ENCODE results near the gene FMR1.
A peak's percentile ranks its signal among the peaks of the same experiment; 100 is the strongest.

Gene FMR1

DNA sequence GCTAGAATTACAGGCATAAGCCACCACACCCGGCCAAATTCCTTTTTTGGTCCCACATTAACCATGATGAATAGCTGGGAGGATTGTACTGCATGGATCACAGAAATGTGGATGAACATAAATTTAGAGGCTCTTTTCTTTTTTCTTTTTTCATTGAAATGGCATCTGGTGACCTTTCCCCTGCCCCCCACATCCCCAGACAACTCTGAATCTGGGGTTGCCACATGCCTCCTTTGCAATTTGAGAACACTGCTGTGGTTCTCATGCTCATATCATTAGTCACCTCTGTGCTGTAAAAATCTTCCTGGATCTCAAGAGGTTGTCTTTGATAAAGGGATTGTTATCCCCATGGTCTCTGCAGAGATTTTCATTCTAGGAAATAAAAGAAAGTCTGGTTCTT lies 46.6 kb downstream of the FMR1 start:
- Histone ChIP-seq H3K4me3 (ENCODE audit: low read depth, low read length) (no peak overlapping the region), H3K27me3 (replicated peaks) (no peaks in the 10 kb centered on the region), H3K27ac (no peak overlapping the region), H3K36me3 (replicated peaks) (no peaks in the 10 kb centered on the region)
- TF ChIP-seq, protein P1, sequence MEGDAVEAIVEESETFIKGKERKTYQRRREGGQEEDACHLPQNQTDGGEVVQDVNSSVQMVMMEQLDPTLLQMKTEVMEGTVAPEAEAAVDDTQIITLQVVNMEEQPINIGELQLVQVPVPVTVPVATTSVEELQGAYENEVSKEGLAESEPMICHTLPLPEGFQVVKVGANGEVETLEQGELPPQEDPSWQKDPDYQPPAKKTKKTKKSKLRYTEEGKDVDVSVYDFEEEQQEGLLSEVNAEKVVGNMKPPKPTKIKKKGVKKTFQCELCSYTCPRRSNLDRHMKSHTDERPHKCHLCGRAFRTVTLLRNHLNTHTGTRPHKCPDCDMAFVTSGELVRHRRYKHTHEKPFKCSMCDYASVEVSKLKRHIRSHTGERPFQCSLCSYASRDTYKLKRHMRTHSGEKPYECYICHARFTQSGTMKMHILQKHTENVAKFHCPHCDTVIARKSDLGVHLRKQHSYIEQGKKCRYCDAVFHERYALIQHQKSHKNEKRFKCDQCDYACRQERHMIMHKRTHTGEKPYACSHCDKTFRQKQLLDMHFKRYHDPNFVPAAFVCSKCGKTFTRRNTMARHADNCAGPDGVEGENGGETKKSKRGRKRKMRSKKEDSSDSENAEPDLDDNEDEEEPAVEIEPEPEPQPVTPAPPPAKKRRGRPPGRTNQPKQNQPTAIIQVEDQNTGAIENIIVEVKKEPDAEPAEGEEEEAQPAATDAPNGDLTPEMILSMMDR (IDR thresholded peaks at IDR 0.05; ENCODE audit: low read depth, low read length, missing control alignments) = no peak
- in situ Hi-C loops (cut with HindIII; ENCODE audit: low pct_ligation_motif_present, low sequenced_read_pairs) = no loop called here
- DNase-seq = peak; percentile 9

DNA sequence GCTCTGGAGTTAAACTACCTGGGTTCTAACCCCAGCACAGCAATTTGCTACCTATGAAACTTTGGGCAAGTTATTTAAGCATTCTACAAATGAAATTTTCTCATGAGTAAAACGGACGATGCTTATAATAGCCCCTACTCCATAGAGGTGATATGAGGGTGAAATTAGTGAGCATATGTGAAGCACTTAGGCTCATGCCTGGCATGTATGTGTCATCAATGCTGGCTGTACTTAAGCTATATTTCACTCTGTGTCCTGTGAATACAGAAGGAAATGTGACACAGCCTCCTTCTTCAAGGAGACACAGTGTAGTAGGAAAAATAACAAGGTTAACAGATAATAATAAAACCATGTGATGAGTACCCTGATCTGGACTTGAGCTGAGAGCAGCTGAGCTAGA lies 49.0 kb downstream of the FMR1 start:
- in situ Hi-C loops (cut with HindIII; ENCODE audit: low pct_ligation_motif_present, low sequenced_read_pairs) = no loop called here
- no peaks in the 10 kb centered on the region for H3K27me3 ChIP-seq (replicated peaks)
- no peak overlapping the region for H3K27ac ChIP-seq
- H3K4me3 ChIP-seq (ENCODE audit: low read depth, low read length) = no peak overlapping the region
- no peak for DNase-seq
- no peaks in the 10 kb centered on the region for H3K36me3 ChIP-seq (replicated peaks)
- TF ChIP-seq, protein P1 (IDR thresholded peaks at IDR 0.05; ENCODE audit: low read depth, low read length, missing control alignments) = no peak

DNA sequence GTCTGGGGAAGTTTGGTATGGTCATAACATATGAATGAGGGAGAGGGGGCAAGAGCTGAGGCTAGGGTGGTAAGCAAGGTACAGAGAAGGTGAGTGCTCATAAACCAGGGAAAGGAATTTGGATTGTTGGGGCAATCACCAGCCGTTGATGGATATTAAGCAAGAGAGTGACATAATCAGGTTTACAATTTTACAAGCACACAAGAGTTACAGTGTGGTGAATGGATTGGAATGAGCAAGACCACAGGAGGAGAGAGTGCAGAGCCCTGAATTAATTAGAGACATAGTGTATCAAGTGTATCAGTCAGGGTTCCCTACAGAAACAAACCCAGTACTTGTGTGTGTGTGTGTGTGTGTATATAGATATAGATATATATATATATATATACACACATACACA lies 50.8 kb downstream of the FMR1 start:
- no peak for DNase-seq
- Histone ChIP-seq H3K27ac (no peak overlapping the region), H3K36me3 (replicated peaks) (no peaks in the 10 kb centered on the region), H3K27me3 (replicated peaks) (no peaks in the 10 kb centered on the region), H3K4me3 (ENCODE audit: low read depth, low read length) (no peak overlapping the region)
- in situ Hi-C loops (cut with HindIII; ENCODE audit: low pct_ligation_motif_present, low sequenced_read_pairs) = no loop called here
- TF ChIP-seq, protein P1 (IDR thresholded peaks at IDR 0.05; ENCODE audit: low read depth, low read length, missing control alignments) = no peak

DNA sequence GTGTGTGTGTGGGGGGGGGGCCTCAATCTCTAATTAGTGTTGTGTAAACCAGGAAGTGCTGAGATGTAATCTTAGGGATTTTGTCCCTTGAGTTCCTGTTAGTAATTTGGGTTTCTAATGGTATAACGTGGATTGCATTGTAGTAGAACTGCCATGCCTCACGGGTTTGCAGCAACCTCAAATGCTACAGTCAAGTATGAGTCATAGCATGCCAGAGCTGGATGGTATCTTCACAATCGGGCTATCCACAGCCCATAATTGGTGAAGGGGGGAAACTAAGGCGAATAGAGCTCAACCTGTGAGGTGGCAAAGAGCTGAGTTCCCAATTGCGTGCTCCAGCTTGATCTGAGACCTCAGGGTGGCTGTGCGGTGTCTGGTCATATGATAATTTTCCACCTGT lies 67.2 kb downstream of the FMR1 start:
- DNase-seq = no peak
- Histone ChIP-seq H3K27ac (no peak overlapping the region), H3K27me3 (replicated peaks) (no peaks in the 10 kb centered on the region), H3K36me3 (replicated peaks) (no peaks in the 10 kb centered on the region), H3K4me3 (ENCODE audit: low read depth, low read length) (no peak overlapping the region)
- TF ChIP-seq, protein P1 (IDR thresholded peaks at IDR 0.05; ENCODE audit: low read depth, low read length, missing control alignments) = no peak
- in situ Hi-C loops (cut with HindIII; ENCODE audit: low pct_ligation_motif_present, low sequenced_read_pairs) = no loop called here

DNA sequence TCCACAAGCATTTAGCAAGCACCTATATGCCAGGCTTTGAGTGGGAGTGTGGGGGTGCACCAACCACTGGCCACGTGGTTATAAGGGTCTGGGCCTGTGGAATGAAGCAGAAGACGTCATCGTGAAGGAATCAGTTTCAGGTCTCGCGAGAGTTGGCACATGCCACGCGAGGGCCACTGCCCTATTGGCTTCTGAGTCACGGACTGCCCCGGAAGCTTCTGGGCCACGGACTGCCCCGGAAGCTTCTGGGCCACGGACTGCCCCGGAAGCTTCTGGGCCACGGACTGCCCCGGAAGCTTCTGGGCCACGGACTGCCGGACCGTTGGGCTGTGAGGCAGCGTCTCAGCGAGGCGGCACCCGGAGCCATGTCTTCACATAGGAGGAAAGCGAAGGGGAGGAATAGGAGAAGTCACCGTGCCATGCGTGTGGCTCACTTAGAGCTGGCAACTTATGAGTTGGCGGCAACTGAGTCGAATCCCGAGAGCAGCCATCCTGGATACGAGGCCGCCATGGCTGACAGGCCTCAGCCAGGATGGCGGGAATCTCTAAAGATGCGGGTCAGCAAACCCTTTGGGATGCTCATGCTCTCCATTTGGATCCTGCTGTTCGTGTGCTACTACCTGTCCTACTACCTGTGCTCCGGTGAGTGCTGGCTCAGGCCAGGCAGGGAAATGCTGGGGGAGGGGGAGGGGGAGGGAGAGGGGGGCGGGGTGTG lies 69.5 kb downstream of the FMR1 start, which contains the start of gene FMR1NB:
FMR1NB (plus strand) TSS at position 300 of the 715 bp plus-strand sequence; CDS start at position 366, 66 bp downstream.
- DNase-seq = no peak
- Histone ChIP-seq H3K4me3 (ENCODE audit: low read depth, low read length) (no peak within 1 kb of the TSS), H3K27me3 (replicated peaks) (no peaks in the 10 kb centered on the region), H3K36me3 (replicated peaks) (no peaks in the 10 kb centered on the region), H3K27ac (no peak within 1 kb of the TSS)
- TF ChIP-seq, protein P1 (IDR thresholded peaks at IDR 0.05; ENCODE audit: low read depth, low read length, missing control alignments) = no peak
- in situ Hi-C loops (cut with HindIII; ENCODE audit: low pct_ligation_motif_present, low sequenced_read_pairs) = no loop called here

Data from brain microvascular endothelial cell (primary cell).